GM12874 (cell line): ENCODE measurements around the gene APOBEC3G.

Experiments used
- TF ChIP-seq, protein P1 (sequence below): IDR thresholded peaks from 2 replicates; pipeline ENCODE4 v1.5.1; 2011; ENCODE audit warnings: low read depth, mild to moderate bottlenecking, control low read depth, low read length, moderate library complexity; ENCODE audit not compliant: insufficient read depth

The APOBEC3G gene

DNA sequence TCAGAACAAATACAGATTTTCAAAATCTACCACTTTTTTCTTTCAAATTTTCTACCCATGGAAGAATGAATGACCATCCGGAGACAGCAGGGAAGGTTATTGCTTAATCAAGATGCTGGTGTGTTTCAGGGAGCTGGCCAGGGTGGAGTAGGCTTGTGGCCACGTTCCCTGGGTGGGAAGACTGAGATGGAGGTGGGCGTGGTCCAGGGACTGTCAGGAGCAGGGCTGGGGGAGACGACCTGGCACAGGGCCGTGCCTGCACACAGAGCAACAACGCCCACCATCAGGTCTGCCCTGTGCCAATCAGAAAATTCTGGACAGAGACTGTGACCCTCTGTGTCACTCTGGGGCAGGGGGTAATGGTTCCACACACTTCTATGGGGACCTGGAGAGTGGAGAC lies 12.9 kb downstream of the APOBEC3G start:
- TF ChIP-seq, protein P1, sequence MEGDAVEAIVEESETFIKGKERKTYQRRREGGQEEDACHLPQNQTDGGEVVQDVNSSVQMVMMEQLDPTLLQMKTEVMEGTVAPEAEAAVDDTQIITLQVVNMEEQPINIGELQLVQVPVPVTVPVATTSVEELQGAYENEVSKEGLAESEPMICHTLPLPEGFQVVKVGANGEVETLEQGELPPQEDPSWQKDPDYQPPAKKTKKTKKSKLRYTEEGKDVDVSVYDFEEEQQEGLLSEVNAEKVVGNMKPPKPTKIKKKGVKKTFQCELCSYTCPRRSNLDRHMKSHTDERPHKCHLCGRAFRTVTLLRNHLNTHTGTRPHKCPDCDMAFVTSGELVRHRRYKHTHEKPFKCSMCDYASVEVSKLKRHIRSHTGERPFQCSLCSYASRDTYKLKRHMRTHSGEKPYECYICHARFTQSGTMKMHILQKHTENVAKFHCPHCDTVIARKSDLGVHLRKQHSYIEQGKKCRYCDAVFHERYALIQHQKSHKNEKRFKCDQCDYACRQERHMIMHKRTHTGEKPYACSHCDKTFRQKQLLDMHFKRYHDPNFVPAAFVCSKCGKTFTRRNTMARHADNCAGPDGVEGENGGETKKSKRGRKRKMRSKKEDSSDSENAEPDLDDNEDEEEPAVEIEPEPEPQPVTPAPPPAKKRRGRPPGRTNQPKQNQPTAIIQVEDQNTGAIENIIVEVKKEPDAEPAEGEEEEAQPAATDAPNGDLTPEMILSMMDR, result no peak

- TF ChIP-seq, protein P1, result no peak
Observed at GRCh38 chr22:39090426-39091064, 13.5 kb downstream of the APOBEC3G start.

- TF ChIP-seq, protein P1, result no peak
Observed at GRCh38 chr22:39091126-39092081, 14.3 kb downstream of the APOBEC3G start.

GRCh38 chr22:39092111-39092862 lies 15.2 kb downstream of the APOBEC3G start:
- TF ChIP-seq, protein P1, result no peak

DNA sequence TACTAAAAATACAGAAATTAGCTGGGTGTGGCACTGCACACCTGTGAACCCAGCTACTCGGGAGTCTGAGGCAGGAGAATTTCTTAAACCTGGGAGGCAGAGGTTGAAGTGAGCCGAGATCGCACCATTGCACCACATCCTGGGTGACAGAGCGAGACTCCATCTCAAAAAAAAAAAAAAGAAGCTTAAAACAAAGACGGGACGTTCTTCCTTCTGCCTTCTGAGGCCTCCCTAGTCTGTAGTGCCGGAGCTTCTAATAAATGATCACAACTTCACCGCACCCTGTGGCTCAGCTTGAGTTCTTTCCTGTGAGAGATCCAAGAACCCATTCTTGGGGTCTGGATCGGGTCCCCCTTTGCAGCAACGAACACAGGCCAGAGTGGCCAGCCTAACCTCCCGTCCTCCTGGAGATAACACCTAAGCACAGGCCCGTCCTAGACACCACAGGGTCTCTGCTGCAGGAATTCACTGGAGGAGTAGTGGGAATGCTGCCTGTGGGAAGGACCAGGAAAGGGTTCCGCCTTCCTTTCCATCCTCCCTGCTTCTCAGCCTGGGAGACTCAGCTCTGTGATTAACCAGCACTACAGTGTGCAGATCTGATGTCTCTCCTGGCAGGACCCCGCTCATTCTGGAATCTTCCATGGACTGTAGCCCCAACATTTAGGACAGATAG lies 17.8 kb downstream of the APOBEC3G start:
- TF ChIP-seq, protein P1, result no peak

DNA sequence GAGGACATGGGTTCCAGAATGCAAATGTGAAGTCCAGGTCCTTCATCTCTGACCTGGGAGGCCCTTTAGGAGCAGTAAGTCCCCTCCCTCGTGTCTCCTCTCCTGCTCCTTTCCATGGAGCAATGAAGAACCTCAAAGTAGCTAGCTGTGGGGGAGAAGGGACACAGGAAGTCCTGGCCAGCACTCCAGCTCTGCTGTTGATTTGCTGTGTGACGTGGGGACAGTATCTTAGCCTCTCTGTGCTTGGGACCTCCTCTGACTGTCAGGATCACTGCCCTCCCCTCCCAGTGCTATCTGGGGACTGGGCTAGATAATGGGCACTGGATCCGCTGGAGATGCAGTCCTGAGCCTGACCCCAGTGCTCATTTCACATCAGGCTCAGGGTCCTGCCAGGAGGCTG lies 18.9 kb downstream of the APOBEC3G start:
- TF ChIP-seq, protein P1, result no peak
